ENCODE measurements around the gene MYL5. TPM values are rescaled to one million over a fixed set of nuclear protein-coding genes. Genes with fewer than 3 reads are reported as not detected.

The MYL5 gene
- total and polyA plus RNA-seq, 2 of the 4 experiments (the other 2 are of a cell fraction) = 9.1 to 16.0 TPM

- H3K9ac ChIP-seq (ENCODE audit: low read depth, low read length) = no peak overlapping the region
- POLR2A ChIA-PET (ENCODE audit: unreplicated experiment) = no interaction called here
- TF ChIP-seq CTCF (conservative IDR thresholded peaks at IDR 0.05; ENCODE audit: low read depth, low read length) = no peak
- no peak for TF ChIP-seq BHLHE40 (IDR thresholded peaks at IDR 0.05; ENCODE audit: low read depth, low read length)
- TF ChIP-seq MXI1 (IDR thresholded peaks at IDR 0.05; ENCODE audit: borderline replicate concordance, low read depth, low read length) = no peak
- no peak for TF ChIP-seq CEBPB (IDR thresholded peaks at IDR 0.05; ENCODE audit: low read depth, low read length)
- no peak for TF ChIP-seq RCOR1 (IDR thresholded peaks at IDR 0.05; ENCODE audit: insufficient replicate concordance, low read length)
These were observed 9.0 kb downstream of the MYL5 start for GRCh38 chr4:683247-683897.

More at GRCh38 chr4:683247-683897, 9.0 kb downstream of the MYL5 start:
- Histone ChIP-seq H3K56ac (ENCODE audit: extremely low read depth, insufficient read depth, low read length) (no peak overlapping the region), H2BK20ac (ENCODE audit: low read depth, low read length) (no peak overlapping the region), H3K18ac (ENCODE audit: low read depth, low read length) (no peak overlapping the region), H3K27me3 (ENCODE audit: control insufficient read depth, insufficient read depth, low read length) (no peaks in the 10 kb centered on the region), H4K20me1 (ENCODE audit: insufficient read depth, low read length) (no peaks in the 10 kb centered on the region), H3K4me1 (ENCODE audit: control insufficient read depth, insufficient read depth, low read length) (peaks cover 15% of the 10 kb centered on the region), H3K4me3 (ENCODE audit: insufficient read depth, low read depth, low read length) (no peak overlapping the region), H2AFZ (replicated peaks; ENCODE audit: low read length, poor library complexity) (no peak overlapping the region), H3K36me3 (ENCODE audit: control insufficient read depth, insufficient read depth, low read length) (no peaks in the 10 kb centered on the region), H3K9me1 (ENCODE audit: insufficient read depth, low read length) (peaks cover 9% of the 10 kb centered on the region), H3K9me3 (ENCODE audit: control insufficient read depth, insufficient read depth, low read length) (no peaks in the 10 kb centered on the region), H4K91ac (ENCODE audit: insufficient read depth, low read depth, low read length) (no peak overlapping the region), H2BK15ac (ENCODE audit: low read depth, low read length) (no peak overlapping the region), H2AK5ac (ENCODE audit: low read depth, low read length) (no peak overlapping the region), H2BK5ac (ENCODE audit: low read depth, low read length, poor library complexity, severe bottlenecking) (no peak overlapping the region), H3K14ac (replicated peaks; ENCODE audit: low read depth, low read length) (no peak overlapping the region), H3K23ac (ENCODE audit: low read depth, low read length) (no peak overlapping the region), H3K4me2 (ENCODE audit: low read depth, low read length) (no peak overlapping the region), H3K27ac (ENCODE audit: insufficient read depth, low read length) (no peak overlapping the region), H2BK120ac (ENCODE audit: low read depth, low read length) (no peak overlapping the region), H4K5ac (ENCODE audit: low read depth, low read length) (no peak overlapping the region), H3K79me1 (ENCODE audit: low read depth in 1 of 2, low read length in 2 of 2) (peaks cover 0 to 4% of the 10 kb centered on the region in 2 experiments; a peak in 1 of 4 replicates), H2AK9ac (replicated peaks; ENCODE audit: low read depth, low read length, poor library complexity) (peak overlapping the region; percentile 3), H3K4ac (ENCODE audit: low read depth, low read length) (no peak overlapping the region), H4K8ac (ENCODE audit: low read depth in 2 of 2, low read length in 2 of 2) (no peak overlapping the region)
- in situ Hi-C loops (cut with MboI; ENCODE audit: low sequenced_read_pairs) (no loop called here), dilution Hi-C loops (cut with HindIII; ENCODE audit: low sequenced_read_pairs, unreplicated experiment) (no loop called here), intact Hi-C loops (cut with micrococcal nuclease) (no loop called here)
- no peak for DNase-seq
- CTCF ChIA-PET = no interaction called here
- no TSS peak for BruUV-seq (replicated peaks)
- ATAC-seq (ENCODE audit: low read depth) = peak; percentile 0; the same call in 1 of the 2 replicates
- WGBS, 2 experiments (ENCODE audit: extremely low coverage in 2 of 2, insufficient read length in 1 of 2) = 75% methylated on average over 12 of the region's 25 CpGs; no CpG with 5 or more reads in 1 of the 2 experiments

Data from IMR-90 (cell line).